Activated naive CD4-positive, alpha-beta T cell treated with anti-CD3 and anti-CD28 coated beads, Interleukin-2, amount 10 ng/mL, durations not matched to agents 7 days and 5 days (primary cell): ENCODE measurements around the gene MPP1.

Experiments
- CTCF ChIA-PET: fragments of 350-600 bp; sonication (Branson Sonifier 250); formaldehyde crosslinking; loops from one replicate; lab custom pipeline; 2021; ENCODE audit warnings: antibody characterized with exemption; lab: Charles Lee
- DNase-seq: peaks from one replicate; pipeline ENCODE4 v3.0.0-alpha.2; 2020
- H3K27ac Mint-ChIP-seq: one replicate; pipeline ENCODE4 v1.8.0; 2021; ENCODE audit warnings: mild to moderate bottlenecking, moderate library complexity, mixed read lengths
- H3K27me3 Mint-ChIP-seq: one replicate; pipeline ENCODE4 v1.8.0; 2021; ENCODE audit warnings: mild to moderate bottlenecking, mixed read lengths
- H3K36me3 Mint-ChIP-seq: one replicate; pipeline ENCODE4 v1.8.0; 2021; ENCODE audit warnings: mixed read lengths
- H3K4me1 Mint-ChIP-seq: one replicate; pipeline ENCODE4 v1.8.0; 2021; ENCODE audit warnings: mixed read lengths
- H3K4me3 Mint-ChIP-seq: one replicate; pipeline ENCODE4 v1.8.0; 2021; ENCODE audit warnings: mild to moderate bottlenecking, moderate library complexity, mixed read lengths
- H3K9me3 Mint-ChIP-seq: one replicate; pipeline ENCODE4 v1.8.0; 2021; ENCODE audit warnings: mixed read lengths

MPP1 gene

DNA sequence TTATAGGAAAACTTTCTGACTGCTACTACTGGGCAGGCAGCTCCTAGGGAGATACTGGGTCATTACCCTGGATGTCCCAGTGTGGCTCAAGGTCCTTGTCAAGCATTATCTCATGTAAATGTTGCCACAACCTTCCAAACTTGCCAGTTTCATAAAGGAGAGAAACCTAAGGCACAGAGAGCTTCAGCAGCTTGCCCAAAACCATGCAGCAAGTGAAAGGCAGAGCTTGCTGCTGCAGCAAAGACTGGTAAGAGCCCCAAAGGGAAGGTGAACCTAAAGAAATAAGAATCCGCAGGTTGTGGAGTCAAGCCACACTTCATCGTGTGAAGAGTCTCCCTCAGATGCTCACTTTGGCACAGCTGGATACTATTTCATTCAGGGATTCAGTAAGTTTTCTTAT, 2.3 kb downstream of the MPP1 start:
- peak overlapping the region; percentile 80 for H3K27ac Mint-ChIP-seq
- peak overlapping the region; percentile 76 for H3K4me3 Mint-ChIP-seq
- H3K27me3 Mint-ChIP-seq = peaks cover 9% of the 10 kb centered on the region
- H3K9me3 Mint-ChIP-seq = peaks cover 5% of the 10 kb centered on the region
- CTCF ChIA-PET = no interaction called here
- H3K36me3 Mint-ChIP-seq = no peaks in the 10 kb centered on the region
- H3K4me1 Mint-ChIP-seq = peaks cover 68% of the 10 kb centered on the region
- DNase-seq = no peak

DNA sequence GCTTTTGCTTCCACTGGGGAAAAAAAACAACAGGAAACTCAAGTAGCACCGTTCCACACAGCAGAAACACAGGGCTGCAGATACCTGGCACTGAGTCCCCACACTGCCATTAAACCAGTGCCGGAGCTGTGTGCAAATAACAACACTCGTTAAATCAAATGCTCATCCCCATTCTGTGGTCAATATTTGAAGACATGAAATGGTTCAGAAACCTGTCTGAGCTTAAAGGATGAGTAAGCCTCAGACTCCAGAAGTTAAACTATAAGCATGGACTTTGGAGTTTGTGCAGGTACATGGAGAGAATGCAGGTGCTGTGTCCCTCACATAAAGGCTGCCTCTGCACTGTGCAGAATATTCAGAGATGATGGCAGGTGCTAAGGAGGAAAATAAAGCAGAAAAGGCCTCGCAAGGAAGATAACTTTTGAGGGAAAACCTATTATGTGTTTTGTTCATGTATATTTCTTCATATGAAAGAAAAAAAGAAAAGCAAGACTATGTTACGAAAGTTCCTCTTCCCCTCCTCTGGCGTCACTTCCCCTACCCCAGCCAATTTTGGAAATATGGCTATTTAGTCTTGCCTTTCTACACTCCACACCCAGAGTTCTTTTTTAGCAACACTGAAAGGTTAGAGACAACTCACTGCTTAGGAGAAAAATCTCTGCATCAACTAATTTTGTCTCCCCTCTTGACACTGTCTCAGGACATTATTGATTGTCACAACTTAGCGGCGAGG, 4.6 kb downstream of the MPP1 start:
- Mint-ChIP-seq H3K9me3 (no peaks in the 10 kb centered on the region), H3K27me3 (peaks cover 4% of the 10 kb centered on the region), H3K27ac (peak overlapping the region; percentile 88), H3K36me3 (peaks cover 3% of the 10 kb centered on the region), H3K4me3 (peak overlapping the region; percentile 52), H3K4me1 (peaks cover 79% of the 10 kb centered on the region)
- CTCF ChIA-PET = no interaction called here
- DNase-seq = no peak

DNA sequence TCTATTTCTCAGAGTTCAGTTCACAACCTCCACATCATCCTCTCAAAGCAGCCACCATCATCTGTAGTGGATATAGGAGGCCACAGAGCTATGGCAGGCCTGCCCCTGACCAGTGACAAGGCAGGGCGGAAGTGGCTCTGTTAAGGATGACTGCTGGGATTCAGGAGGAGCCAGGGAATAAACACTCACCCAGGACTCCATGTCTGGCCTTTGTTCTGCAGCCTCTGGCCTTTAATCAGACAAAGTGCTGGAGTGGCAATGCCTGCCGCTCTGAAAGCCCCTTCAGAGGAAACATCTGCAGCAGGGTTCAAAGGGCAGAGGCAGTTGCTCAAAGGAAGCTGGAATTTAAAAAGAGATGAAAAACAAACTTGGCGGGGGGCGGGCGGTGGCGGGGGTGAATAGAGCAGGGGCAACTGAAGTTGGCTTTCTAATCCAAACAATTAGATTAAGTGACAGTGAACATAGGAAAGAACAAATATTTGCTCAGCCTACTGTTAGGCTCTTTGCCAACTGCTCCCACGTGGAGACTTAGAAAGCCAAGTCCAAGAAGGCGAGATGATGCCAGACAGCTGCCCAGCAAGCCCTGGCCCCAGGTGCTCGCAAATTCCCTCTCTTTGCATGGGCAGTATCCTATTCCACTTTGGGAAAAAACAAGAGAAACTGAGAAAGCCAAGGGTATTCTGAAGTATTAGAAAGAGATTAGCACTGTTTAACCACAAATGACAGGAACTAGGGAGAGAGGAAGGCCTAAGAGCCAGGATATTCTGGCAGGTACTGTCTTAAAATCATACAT, 5.5 kb downstream of the MPP1 start:
- CTCF ChIA-PET = no interaction called here
- no peak for DNase-seq
- Mint-ChIP-seq H3K36me3 (peaks cover 3% of the 10 kb centered on the region), H3K27me3 (no peaks in the 10 kb centered on the region), H3K4me1 (peaks cover 81% of the 10 kb centered on the region), H3K27ac (peak overlapping the region; percentile 88), H3K9me3 (no peaks in the 10 kb centered on the region), H3K4me3 (peak overlapping the region; percentile 19)

DNA sequence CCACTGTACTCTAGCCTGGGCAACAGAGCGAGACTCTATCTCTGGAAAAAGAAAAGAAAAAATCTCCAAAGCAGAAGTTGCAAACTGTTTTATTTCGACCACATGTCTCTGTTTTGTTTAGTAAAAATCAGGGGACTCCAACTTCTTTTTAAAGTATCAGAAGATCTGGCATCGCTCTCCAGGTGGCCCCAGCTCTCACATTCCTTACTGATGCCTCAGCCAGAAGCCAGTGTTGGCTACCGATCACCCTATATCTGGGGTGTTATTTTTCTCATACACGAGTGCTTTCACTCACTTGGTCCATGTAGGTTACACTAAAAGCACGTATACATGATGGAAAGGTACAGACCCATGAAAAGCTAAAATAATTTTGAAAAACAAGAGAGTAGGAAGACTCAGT, 8.3 kb downstream of the MPP1 start:
- no peak overlapping the region for H3K27ac Mint-ChIP-seq
- no peak for DNase-seq
- H3K9me3 Mint-ChIP-seq = no peaks in the 10 kb centered on the region
- peaks cover 60% of the 10 kb centered on the region for H3K4me1 Mint-ChIP-seq
- CTCF ChIA-PET = no interaction called here
- H3K27me3 Mint-ChIP-seq = no peaks in the 10 kb centered on the region
- peaks cover 6% of the 10 kb centered on the region for H3K36me3 Mint-ChIP-seq
- H3K4me3 Mint-ChIP-seq = no peak overlapping the region

DNA sequence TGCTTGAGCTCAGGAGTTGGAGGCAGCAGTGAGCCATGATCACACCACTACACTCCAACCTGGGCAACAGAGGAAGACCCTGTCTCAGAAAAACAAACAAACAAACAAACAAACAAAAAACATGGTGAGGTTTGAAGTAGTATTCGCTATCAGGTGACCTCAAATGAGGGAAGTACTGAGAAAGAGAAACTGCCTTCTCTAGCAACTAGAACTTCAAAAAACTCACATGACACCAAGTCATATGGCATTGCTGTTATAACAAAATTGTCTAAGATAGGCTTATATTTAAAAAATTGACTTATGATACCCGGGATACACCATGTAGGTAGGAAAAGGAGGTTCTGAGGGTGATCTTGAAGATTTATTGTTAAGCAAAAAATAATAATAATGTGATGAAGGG, 10.3 kb downstream of the MPP1 start:
- Mint-ChIP-seq H3K9me3 (no peaks in the 10 kb centered on the region), H3K4me1 (peaks cover 44% of the 10 kb centered on the region), H3K27me3 (no peaks in the 10 kb centered on the region), H3K27ac (no peak overlapping the region), H3K36me3 (peaks cover 16% of the 10 kb centered on the region), H3K4me3 (no peak overlapping the region)
- DNase-seq = no peak
- CTCF ChIA-PET = interaction anchor here (0.6 kb wide), 1 partner anchor 122 kb away, joined by 3 read pairs; no protein-coding TSS in a partner anchor

DNA sequence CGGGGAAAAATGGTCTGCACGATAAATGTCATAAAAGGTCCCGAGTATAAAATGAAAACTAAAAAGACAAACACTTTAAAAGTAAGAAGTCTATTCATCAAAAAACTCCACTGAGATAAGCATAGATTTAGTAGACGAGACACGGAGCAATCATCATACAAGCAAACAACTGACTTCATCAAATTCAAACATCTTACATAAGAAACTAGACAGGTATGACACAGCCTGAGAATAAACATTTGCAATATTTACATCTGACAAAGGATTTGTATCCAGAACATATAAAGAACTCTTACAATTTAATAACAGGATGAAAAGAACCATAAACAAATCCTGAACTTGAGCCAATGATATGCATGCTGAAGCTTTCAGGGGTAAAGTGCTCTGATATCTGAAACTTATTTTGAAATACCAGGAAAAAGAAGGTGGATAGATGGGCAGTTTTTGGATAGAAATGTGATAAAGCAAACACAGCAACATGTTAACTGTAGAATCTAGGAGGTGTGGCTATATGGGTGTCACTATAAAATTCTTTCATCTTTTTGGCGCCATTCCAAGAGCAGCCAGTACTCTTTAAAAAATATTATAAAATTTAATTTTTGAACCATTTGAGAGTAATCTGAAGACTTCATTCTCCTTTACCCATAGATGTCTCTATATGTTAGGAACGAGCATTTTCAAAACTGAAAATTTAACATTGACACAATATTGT, 12.0 kb downstream of the MPP1 start:
- H3K4me1 Mint-ChIP-seq = peaks cover 29% of the 10 kb centered on the region
- CTCF ChIA-PET = no interaction called here

DNA sequence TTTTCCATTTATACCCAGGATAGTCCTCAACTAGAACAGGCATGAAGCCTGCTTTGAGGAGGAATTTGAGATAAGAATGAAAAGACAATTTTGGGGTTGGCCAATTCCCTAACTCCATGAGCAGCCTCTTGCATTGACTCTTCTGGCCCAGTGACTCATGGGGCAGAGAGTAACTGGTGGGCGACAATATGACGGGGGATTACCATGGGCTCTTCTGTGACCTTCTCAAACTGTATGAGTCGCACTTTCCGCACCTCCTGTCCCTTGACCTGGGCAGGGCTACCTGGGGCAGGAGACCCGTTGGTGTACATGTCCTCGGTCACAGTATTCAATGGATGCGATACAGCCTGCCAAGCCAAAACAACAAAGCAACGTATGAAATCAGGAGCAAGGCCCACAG, 13.3 kb downstream of the MPP1 start:
- DNase-seq = no peak
- Mint-ChIP-seq H3K27me3 (no peaks in the 10 kb centered on the region), H3K36me3 (peaks cover 23% of the 10 kb centered on the region), H3K4me1 (peaks cover 18% of the 10 kb centered on the region), H3K4me3 (no peak overlapping the region), H3K9me3 (no peaks in the 10 kb centered on the region), H3K27ac (no peak overlapping the region)
- CTCF ChIA-PET = no interaction called here

More for the DNA sequence above, 12.0 kb downstream of the MPP1 start:
- no peak for DNase-seq
- peaks cover 21% of the 10 kb centered on the region for H3K36me3 Mint-ChIP-seq
- H3K9me3 Mint-ChIP-seq = no peaks in the 10 kb centered on the region
- H3K27me3 Mint-ChIP-seq = no peaks in the 10 kb centered on the region
- no peak overlapping the region for H3K4me3 Mint-ChIP-seq
- H3K27ac Mint-ChIP-seq = no peak overlapping the region

DNA sequence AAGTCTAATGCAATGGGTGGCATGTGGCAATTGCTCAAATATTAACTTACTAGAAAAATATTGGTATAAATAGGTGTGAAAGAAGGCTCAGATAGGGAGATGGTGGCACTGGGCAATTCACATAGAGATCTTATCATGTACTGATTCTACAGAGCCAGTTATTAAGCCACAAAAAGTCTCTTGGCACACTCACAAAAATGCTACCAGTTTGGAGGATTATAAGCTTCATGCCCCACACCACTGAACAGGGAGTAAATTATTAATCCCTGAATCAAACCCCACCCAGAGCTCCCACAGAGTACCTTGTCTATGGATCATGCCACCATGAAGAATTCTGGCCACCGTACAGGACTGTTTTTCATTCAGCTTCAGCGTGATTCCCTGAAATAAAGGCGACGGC, 13.8 kb downstream of the MPP1 start:
- H3K4me1 Mint-ChIP-seq = peaks cover 14% of the 10 kb centered on the region
- H3K36me3 Mint-ChIP-seq = peaks cover 24% of the 10 kb centered on the region
- no peak overlapping the region for H3K4me3 Mint-ChIP-seq
- no peak overlapping the region for H3K27ac Mint-ChIP-seq
- H3K27me3 Mint-ChIP-seq = no peaks in the 10 kb centered on the region
- CTCF ChIA-PET = no interaction called here
- H3K9me3 Mint-ChIP-seq = no peaks in the 10 kb centered on the region
- no peak for DNase-seq

DNA sequence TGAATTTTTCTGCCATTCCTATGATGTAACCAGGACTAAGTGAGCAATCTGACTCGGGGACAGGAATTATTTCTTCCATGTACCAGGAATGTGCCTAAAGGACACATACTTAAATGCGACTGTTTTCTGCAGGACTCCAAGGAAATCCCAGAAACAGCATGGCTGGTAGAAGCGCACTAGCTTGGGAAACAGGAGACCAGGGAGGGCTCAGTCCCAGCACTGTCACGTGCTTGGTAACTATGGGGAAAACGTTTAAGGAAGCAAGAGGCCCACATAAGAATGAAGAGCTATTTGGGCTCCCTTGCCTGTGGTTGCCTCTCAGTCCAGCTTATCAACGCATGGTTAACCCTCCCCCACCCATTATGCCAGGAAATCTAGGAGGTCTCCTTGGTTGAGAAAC, 19.6 kb downstream of the MPP1 start:
- H3K36me3 Mint-ChIP-seq = peaks cover 45% of the 10 kb centered on the region
- no peak for DNase-seq
- no peaks in the 10 kb centered on the region for H3K27me3 Mint-ChIP-seq
- peaks cover 35% of the 10 kb centered on the region for H3K4me1 Mint-ChIP-seq
- no peak overlapping the region for H3K4me3 Mint-ChIP-seq
- no peaks in the 10 kb centered on the region for H3K9me3 Mint-ChIP-seq
- CTCF ChIA-PET = no interaction called here
- H3K27ac Mint-ChIP-seq = no peak overlapping the region

DNA sequence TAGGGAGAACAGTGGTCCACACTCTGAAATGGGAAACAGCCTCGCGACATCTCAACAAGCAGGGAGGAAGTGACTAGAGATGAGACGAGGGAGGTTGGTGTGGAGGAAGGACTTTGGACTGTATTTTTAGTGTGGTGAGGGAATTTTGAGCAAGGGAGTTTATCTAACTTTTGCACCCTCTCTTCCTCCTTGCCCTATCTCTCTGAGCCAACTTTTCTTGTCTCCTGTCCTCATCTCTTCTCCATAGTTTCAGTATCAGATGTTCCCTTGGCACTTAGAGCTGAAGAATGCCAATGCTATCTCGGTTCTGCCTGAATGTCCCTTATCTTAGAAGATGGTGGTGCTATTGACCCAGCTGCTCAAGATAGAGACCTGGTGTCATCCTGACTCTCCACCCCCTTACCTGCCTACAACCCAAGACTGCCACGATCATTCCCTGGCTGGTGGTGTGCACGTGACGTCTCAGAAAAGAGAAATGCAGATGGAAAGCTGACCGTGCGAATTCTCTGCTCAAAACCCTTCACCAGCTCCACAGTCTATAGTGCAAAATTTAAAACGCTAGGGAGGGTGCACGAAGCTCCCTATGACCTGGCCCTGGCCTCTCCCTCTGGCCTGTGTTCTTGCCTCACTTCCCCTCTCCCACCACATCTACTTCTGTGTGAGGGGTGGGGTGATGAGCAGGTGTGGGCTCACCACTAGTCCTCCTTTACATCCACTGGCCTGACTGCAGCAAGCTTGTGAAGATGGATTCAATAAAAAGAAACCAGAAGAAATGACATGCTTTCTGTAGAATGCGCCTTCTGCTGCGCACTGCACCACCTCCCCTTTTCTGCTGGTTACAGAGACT, 20.9 kb downstream of the MPP1 start:
- CTCF ChIA-PET = no interaction called here
- no peaks in the 10 kb centered on the region for H3K27me3 Mint-ChIP-seq
- peaks cover 39% of the 10 kb centered on the region for H3K36me3 Mint-ChIP-seq
- peak overlapping the region; percentile 75 for H3K27ac Mint-ChIP-seq
- DNase-seq = no peak
- H3K4me1 Mint-ChIP-seq = peaks cover 35% of the 10 kb centered on the region
- no peaks in the 10 kb centered on the region for H3K9me3 Mint-ChIP-seq
- H3K4me3 Mint-ChIP-seq = peak overlapping the region; percentile 46

DNA sequence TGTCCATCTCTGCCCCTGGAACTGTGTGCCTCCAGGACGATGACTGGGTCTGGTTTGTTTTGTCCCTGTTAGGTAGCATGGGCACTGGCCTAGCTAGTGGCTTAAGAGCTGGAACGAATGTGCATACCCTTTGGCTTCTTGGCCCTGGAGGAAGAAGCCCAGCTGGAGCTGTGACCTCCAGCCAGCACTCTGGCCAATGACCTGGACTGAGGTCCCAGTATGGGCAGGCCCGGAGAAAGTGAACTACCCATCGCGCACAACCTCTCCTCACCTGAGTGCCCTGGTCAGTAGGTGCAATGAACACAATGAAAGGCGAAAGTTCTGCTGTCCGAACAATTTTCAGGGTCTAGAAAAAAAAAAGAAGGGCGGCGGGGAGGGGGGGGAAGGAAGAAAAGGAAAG, 24.3 kb downstream of the MPP1 start:
- Mint-ChIP-seq H3K27ac (no peak overlapping the region), H3K9me3 (no peaks in the 10 kb centered on the region), H3K27me3 (no peaks in the 10 kb centered on the region), H3K4me3 (no peak overlapping the region), H3K4me1 (peaks cover 34% of the 10 kb centered on the region), H3K36me3 (peaks cover 48% of the 10 kb centered on the region)
- no peak for DNase-seq
- CTCF ChIA-PET = no interaction called here

DNA sequence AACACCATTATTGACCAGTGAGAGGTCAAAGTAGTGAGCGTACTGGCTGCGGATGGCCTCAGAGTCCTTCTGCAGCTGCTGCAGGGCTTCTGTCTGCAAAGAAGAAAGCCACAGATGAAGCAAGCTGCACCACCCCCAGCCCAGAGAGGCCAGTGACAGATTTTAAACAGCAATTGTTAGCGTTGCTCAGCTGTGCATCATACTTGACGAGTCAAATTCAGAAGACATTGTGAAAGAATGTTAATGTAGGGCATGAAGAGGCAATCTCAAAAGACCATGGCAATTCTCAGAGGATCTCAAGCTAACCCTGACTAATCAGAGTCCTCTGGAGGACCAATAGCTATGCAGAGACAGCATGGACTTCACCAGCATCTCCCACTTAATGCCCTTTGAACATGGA, 26.0 kb downstream of the MPP1 start:
- peaks cover 32% of the 10 kb centered on the region for H3K4me1 Mint-ChIP-seq
- H3K27me3 Mint-ChIP-seq = no peaks in the 10 kb centered on the region
- peaks cover 46% of the 10 kb centered on the region for H3K36me3 Mint-ChIP-seq
- no peak overlapping the region for H3K27ac Mint-ChIP-seq
- no peak overlapping the region for H3K4me3 Mint-ChIP-seq
- CTCF ChIA-PET = no interaction called here
- H3K9me3 Mint-ChIP-seq = no peaks in the 10 kb centered on the region
- no peak for DNase-seq

DNA sequence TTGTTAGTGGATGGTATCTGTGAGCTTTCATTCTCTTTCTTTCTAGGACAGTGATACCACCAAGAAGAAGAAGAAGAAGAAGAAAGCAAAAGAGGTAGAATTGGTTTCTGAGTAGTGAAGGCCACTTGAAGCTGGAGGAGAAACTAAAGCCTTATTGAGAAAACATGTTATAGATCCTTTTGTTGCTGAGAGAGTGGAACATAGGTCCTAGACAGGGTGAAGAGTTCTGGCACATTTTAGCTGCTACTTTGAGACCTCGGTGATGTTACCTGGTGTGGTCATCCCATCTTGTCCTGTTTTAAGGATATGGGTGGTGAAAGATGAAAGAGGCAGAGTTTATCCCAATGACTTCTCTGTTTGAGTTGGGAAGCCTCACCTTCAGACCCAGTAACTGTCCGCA, 28.5 kb downstream of the MPP1 start:
- CTCF ChIA-PET = no interaction called here
- Mint-ChIP-seq H3K36me3 (peaks cover 49% of the 10 kb centered on the region), H3K27ac (peak overlapping the region; percentile 19), H3K9me3 (no peaks in the 10 kb centered on the region), H3K4me1 (peaks cover 25% of the 10 kb centered on the region), H3K4me3 (no peak overlapping the region), H3K27me3 (no peaks in the 10 kb centered on the region)
- DNase-seq = no peak
